GM13977 (cell line): Measurements from ENCODE around the gene GNAI1.

Source experiments
- DNase-seq: peaks from one replicate; pipeline ENCODE4 v3.0.0; 2012; ENCODE audit warnings: low spot score
- CTCF ChIP-seq: IDR thresholded peaks from 2 replicates; pipeline ENCODE4 v1.5.1; 2012; ENCODE audit warnings: mild to moderate bottlenecking, control low read depth; ENCODE audit not compliant: insufficient read depth; ENCODE audit errors: extremely low read depth, missing control alignments
- in situ Hi-C: fragments of 300-500 bp; cut with MboI; formaldehyde crosslinking; loops from one replicate; pipeline ENCODE4 v1.12.0; 2022; ENCODE audit warnings: low sequenced_read_pairs, low pct_unique_long_range_greater_than_20kb, mixed read lengths, inconsistent platforms; ENCODE audit not compliant: unreplicated experiment

GNAI1 gene

GRCh38 chr7:80225361-80225760 is 90.7 kb downstream of the GNAI1 start:
- in situ Hi-C loops: no loop called here
- DNase-seq: no peak
- TF ChIP-seq CTCF: no peak

DNA sequence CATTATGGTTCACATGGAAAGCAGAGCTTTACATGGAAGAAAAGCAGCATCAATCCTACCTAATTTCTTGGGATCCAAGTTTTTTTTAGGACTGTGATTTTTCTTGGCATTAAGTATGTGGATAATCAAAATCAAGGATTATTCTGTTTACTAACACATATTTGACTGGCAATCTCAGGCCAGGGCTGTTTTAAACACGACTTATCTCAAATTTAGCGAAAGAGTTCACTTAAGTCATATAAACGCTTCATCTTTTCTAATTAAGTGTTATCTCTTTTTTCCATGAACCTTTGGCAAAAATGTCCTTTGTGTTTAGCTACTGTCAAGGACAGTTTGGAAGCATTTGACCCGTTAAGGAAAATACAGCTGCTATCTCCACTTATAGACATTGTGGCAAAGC is 92.0 kb downstream of the GNAI1 start:
- TF ChIP-seq CTCF: no peak
- in situ Hi-C loops: no loop called here
- no peak for DNase-seq

DNA sequence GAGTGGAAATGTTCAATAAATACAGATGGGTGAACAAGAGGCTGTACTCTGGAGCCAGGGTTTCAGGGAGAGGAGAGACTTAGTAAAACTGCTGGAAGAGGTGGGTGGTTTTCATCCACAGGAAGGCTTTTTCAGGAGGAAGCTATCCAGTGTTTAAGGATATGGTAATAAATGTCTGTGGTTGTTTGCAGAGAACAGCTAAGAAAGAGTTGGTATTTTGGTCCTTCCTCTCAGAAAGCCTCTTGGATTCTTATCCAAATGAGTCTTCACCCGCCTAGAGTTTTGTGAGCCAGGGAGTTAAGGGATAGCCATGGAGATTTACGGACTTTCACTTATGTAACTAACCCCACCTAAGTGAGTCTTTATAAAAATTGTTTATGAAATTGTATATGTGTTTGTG is 95.7 kb downstream of the GNAI1 start:
- no peak for DNase-seq
- TF ChIP-seq CTCF: no peak
- in situ Hi-C loops: no loop called here

- in situ Hi-C loops: no loop called here
- DNase-seq: no peak
- no peak for TF ChIP-seq CTCF
Observed at GRCh38 chr7:80231707-80232106, 97.1 kb downstream of the GNAI1 start.

DNA sequence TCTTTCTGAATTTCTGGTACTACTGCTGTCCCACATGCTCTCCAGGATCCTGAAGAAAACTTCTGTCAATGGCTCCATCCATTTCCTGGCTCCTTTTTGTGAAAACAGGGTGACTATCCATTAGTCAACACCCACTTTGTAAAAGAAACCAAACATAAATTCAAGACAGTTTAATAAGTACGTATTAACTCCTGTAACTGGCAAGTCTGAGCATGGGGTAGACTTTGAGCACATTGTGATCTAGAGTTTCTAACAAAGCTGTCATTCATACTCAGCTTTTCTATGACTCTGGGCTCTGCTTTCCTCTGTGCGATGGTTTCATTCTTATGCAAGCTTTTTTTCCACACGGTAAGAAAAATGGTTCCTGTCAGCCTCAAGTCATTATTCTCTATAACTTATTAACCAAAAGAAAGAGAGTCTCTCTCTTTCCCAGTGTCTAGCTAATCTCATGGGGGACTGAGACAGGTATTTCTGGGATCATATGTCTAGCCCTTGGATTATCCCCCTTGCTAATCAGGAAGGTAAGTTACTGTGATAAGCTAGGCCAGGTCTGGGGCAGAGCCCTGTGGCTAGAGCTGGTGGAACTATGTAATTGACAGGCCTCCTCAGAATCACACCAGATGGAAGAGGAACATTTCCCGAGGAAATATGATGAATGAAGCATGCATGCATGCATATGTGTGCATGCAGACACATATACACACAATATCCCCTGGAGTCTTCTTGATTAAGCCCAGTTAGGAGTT is 98.5 kb downstream of the GNAI1 start:
- in situ Hi-C loops: no loop called here
- no peak for DNase-seq
- no peak for TF ChIP-seq CTCF

DNA sequence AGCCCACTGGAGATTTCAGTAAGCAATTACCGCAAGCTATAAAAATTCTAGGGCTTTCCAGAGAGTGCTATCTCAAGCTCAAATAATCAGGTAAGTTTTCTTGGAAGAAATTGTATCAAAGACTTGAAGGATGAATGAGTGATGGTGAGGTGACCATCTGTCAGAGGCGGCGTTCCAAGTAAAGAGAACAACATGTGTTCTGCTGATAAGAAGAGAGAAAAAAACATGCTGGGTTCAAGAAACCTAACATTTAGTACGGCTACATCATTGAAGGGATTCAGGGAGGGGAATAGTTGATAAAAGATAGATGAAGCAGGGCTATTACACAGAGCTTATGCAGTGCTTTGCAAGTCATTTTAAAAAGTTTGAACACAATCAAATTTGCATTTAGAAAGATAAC is 100.7 kb downstream of the GNAI1 start:
- no peak for TF ChIP-seq CTCF
- no peak for DNase-seq
- in situ Hi-C loops: no loop called here
